ENCODE measurements around the gene SH3BP4.

DNA sequence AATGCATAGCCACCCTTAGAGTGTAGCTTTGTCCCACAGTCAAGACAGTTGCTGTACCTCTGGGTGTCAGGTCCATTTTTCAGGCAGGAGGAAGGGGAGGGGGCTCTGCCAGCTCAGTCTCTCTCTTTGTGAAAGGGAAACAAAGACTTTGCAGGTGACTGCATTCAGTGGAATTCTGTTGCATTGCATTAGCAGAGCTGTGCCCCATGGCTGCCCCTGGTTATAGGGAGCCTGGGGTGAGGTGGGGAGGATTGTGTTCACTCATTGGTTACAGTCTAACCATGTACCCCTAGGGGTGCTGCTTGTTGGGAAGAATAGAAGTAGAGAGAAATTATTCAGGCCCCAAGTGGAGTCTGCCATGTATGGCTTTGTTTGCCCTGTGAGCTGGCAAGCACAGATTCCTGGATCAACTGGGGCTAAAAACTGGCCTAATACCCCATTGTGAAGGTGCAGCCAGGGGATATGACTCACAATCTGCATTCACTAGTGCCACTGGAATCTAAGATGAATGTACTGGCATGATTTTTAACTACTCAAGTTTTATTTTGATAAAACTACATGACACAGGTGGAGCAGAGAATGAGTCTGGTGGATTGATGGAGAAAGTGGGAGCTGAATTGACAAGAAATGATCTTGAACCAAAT lies 118.4 kb downstream of the SH3BP4 start:
- TF ChIP-seq, protein P1, sequence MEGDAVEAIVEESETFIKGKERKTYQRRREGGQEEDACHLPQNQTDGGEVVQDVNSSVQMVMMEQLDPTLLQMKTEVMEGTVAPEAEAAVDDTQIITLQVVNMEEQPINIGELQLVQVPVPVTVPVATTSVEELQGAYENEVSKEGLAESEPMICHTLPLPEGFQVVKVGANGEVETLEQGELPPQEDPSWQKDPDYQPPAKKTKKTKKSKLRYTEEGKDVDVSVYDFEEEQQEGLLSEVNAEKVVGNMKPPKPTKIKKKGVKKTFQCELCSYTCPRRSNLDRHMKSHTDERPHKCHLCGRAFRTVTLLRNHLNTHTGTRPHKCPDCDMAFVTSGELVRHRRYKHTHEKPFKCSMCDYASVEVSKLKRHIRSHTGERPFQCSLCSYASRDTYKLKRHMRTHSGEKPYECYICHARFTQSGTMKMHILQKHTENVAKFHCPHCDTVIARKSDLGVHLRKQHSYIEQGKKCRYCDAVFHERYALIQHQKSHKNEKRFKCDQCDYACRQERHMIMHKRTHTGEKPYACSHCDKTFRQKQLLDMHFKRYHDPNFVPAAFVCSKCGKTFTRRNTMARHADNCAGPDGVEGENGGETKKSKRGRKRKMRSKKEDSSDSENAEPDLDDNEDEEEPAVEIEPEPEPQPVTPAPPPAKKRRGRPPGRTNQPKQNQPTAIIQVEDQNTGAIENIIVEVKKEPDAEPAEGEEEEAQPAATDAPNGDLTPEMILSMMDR (IDR thresholded peaks at IDR 0.05): no peak
- no peak for TF ChIP-seq POLR2A (IDR thresholded peaks at IDR 0.05)
- TF ChIP-seq EP300 (IDR thresholded peaks at IDR 0.05): no peak
